HepG2 (cell line): ENCODE results near the gene AJUBA. TPM values are rescaled to one million over a fixed set of nuclear protein-coding genes. Genes with fewer than 3 reads are reported as not detected.

ENCODE experiments used
- ATAC-seq: fragments of 200-7000 bp; cut with Tn5 transposase; 3 replicates; pipeline ENCODE4 v1.9.1; 2020; ENCODE audit warnings: mild to moderate bottlenecking, moderate library complexity
- BruUV-seq: library from RNA; stranded (reverse); fragments of 400-500 nt; replicated peaks from 2 replicates; lab custom pipeline; 2021; lab: Mats Ljungman, UMichigan
- CTCF ChIA-PET: fragments of 300-600 bp; formaldehyde crosslinking; extraction: SDS; loops from one replicate; lab custom pipeline; 2021; ENCODE audit warnings: low total read pairs, inconsistent platforms, low intra/inter-chr PET ratio; lab: Yijun Ruan, JAX
- POLR2A ChIA-PET: fragments of 350-600 bp; sonication (Branson Sonifier 250); formaldehyde crosslinking; loops from one replicate; lab custom pipeline; 2020; ENCODE audit warnings: antibody characterized with exemption, inconsistent platforms; lab: Yijun Ruan, JAX
- DNase-seq: peaks from one replicate; pipeline ENCODE4 v3.0.0-alpha.2; 2015; ENCODE audit warnings: low spot score
- FAIRE-seq: peaks from 3 replicates; lab custom pipeline; 2011; peaks lifted over from hg19 to GRCh38; lab: Jason Lieb, UNC
- H2AFZ ChIP-seq: one replicate; pipeline ENCODE4 v1.6.1; 2011; ENCODE audit warnings: low read length, inconsistent platforms
- H3K27ac ChIP-seq: fragments of 300-600 bp; 3 replicates; pipeline ENCODE4 v1.8.0; 2011; ENCODE audit warnings: mixed run types, mild to moderate bottlenecking, mixed read lengths, low read length, inconsistent platforms; ENCODE audit not compliant: insufficient read depth; ENCODE audit errors: extremely low read length
- H3K27me3 ChIP-seq, 2 experiments: fragments of 200-600 bp in 1 of 2; 2 replicates in 1 of 2; 3 replicates in 1 of 2; pipeline versions ENCODE4 v1.6.0 to v1.8.0; 2011; ENCODE audit warnings: low read length in 2 of 2, mild to moderate bottlenecking in 2 of 2, moderate library complexity in 2 of 2, inconsistent platforms in 1 of 2; ENCODE audit not compliant: insufficient read depth in 2 of 2, control insufficient read depth in 1 of 2
- H3K36me3 ChIP-seq, 2 experiments: fragments of 200-600 bp in 1 of 2; replicated peaks in 1 of 2; 2 replicates in 1 of 2; 3 replicates in 1 of 2; pipeline versions ENCODE4 v1.5.1 to v1.8.0; 2011; ENCODE audit warnings: low read length in 2 of 2, inconsistent platforms in 1 of 2; ENCODE audit not compliant: insufficient read depth in 2 of 2, control insufficient read depth in 1 of 2
- H3K4me1 ChIP-seq: 2 replicates; pipeline ENCODE4 v1.5.1; 2012; ENCODE audit warnings: low read length, inconsistent platforms; ENCODE audit not compliant: insufficient read depth
- H3K4me2 ChIP-seq: 2 replicates; pipeline ENCODE4 v1.6.0; 2011; ENCODE audit warnings: low read depth, low read length, inconsistent platforms
- H3K4me3 ChIP-seq, 3 experiments: fragments of 200-600 bp in 1 of 3; sonication (generic), shearing (Covaris generic) in 1 of 3; replicated peaks in 1 of 3; 2 replicates each; pipeline ENCODE4 v1.5.1; 2011 to 2016; ENCODE audit warnings: low read length in 3 of 3, inconsistent platforms in 2 of 3, low read depth in 2 of 3, mild to moderate bottlenecking in 2 of 3, control low read depth in 1 of 3, mixed read lengths in 1 of 3; ENCODE audit not compliant: insufficient read depth in 1 of 3
- H3K79me2 ChIP-seq: one replicate; pipeline ENCODE4 v1.6.1; 2011; ENCODE audit warnings: low read length, inconsistent platforms; ENCODE audit not compliant: insufficient read depth
- H3K9ac ChIP-seq: 2 replicates; pipeline ENCODE4 v1.6.0; 2011; ENCODE audit warnings: mild to moderate bottlenecking, low read depth, low read length, inconsistent platforms; ENCODE audit not compliant: insufficient read depth
- H3K9me3 ChIP-seq: 2 replicates; pipeline ENCODE4 v1.5.1; 2012; ENCODE audit warnings: mild to moderate bottlenecking, low read length
- H4K20me1 ChIP-seq: 2 replicates; pipeline ENCODE4 v1.6.0; 2011; ENCODE audit warnings: inconsistent platforms, mild to moderate bottlenecking, low read length, moderate library complexity; ENCODE audit not compliant: insufficient read depth
- CSRNP1 ChIP-seq: sonication (generic); formaldehyde crosslinking; IDR thresholded peaks from 2 replicates; pipeline ENCODE4 v1.8.1; 2023; ENCODE audit warnings: mild to moderate bottlenecking, missing genetic modification reagents
- DZIP1 ChIP-seq: sonication (generic); formaldehyde crosslinking; IDR thresholded peaks from 2 replicates; pipeline ENCODE4 v1.5.0; 2020; ENCODE audit warnings: mild to moderate bottlenecking, missing genetic modification reagents
- FOXA1 ChIP-seq, 2 experiments: fragments of 450-650 bp in 1 of 2; sonication (generic) in 1 of 2; formaldehyde crosslinking in 1 of 2; IDR thresholded peaks; 2 replicates each; pipeline versions ENCODE4 v1.4.0 to v1.6.1; 2016 to 2020; ENCODE audit warnings: missing genetic modification reagents in 1 of 2
- ZBED4 ChIP-seq: sonication (generic); formaldehyde crosslinking; IDR thresholded peaks from 2 replicates; pipeline ENCODE4 v1.4.0; 2020; ENCODE audit warnings: missing genetic modification reagents, borderline replicate concordance
- ZBTB39 ChIP-seq: sonication (generic); formaldehyde crosslinking; IDR thresholded peaks from 2 replicates; pipeline ENCODE4 v1.5.0; 2020; ENCODE audit warnings: missing genetic modification reagents
- ZNF34 ChIP-seq: sonication (generic); formaldehyde crosslinking; IDR thresholded peaks from 2 replicates; pipeline ENCODE4 v1.4.0; 2020; ENCODE audit warnings: mild to moderate bottlenecking, missing genetic modification reagents, borderline replicate concordance
- ZNF577 ChIP-seq: sonication (generic); formaldehyde crosslinking; IDR thresholded peaks from 2 replicates; pipeline ENCODE4 v1.4.0; 2020; ENCODE audit warnings: mild to moderate bottlenecking, low read depth, missing genetic modification reagents, borderline replicate concordance
- WGBS: methylation state at CpG from one replicate; pipeline ENCODE4 v1.1.6; 2017; ENCODE audit warnings: low lambda C conversion rate; 5-methylcytosine and 5-hydroxymethylcytosine counted together
- in situ Hi-C: cut with HindIII; loops from 2 replicates; pipeline ENCODE4 v1.10.0; 2017; ENCODE audit warnings: low pct_unique_long_range_greater_than_20kb; ENCODE audit not compliant: extremely low pct_ligation_motif_present
- intact Hi-C: fragments of 100-400 bp; cut with micrococcal nuclease; formaldehyde crosslinking; loops from one replicate; pipeline ENCODE4 v1.10.0; 2022; ENCODE audit not compliant: unreplicated experiment
- polyA plus RNA-seq, 8 experiments: library from polyadenylated mRNA; depleted of rRNA in 3 of 8; stranded (reverse) in 7 of 8; unstranded in 1 of 8; fragments of >200 nt; fragmentation: Illumina TruSeq in 4 of 8; extraction: Trizol in 4 of 8; gene quantifications; 2 replicates each; pipeline versions ENCODE4 v1.2.1 to v1.2.3, GENCODE V29; 2011 to 2016; ENCODE audit warnings: low read depth in 4 of 8, missing spikeins in 1 of 8, mixed read lengths in 1 of 8; ENCODE audit not compliant: insufficient read depth in 1 of 8
- total RNA-seq, 5 experiments: library from RNA; depleted of rRNA; stranded (reverse); fragments of >200 nt; fragmentation: Illumina TruSeq; extraction: Trizol; gene quantifications; 2 replicates each; pipeline ENCODE4 v1.2.3, GENCODE V29; 2016; ENCODE audit warnings: low read depth in 1 of 5

AJUBA gene
- total and polyA plus RNA-seq, 2 of the 13 experiments (the other 11 are each of a cell fraction or from before 2014, with no cell fraction given): 157 to 241 TPM

- TF ChIP-seq DZIP1 (CRISPR knock-in tag): no peak
- TF ChIP-seq CSRNP1 (CRISPR knock-in tag): no peak
Observed at GRCh38 chr14:22984959-22985658, 2.8 kb upstream of the AJUBA start (continued).

- no peaks in the 10 kb centered on the region for H3K9me3 ChIP-seq
- H3K4me1 ChIP-seq: peaks cover 70% of the 10 kb centered on the region
- DNase-seq (no peak), FAIRE-seq (no peak), ATAC-seq (peak; percentile 1)
- H3K9ac ChIP-seq: peak overlapping the region; percentile 98
- H3K79me2 ChIP-seq: peaks cover 57% of the 10 kb centered on the region
- no peaks in the 10 kb centered on the region for H4K20me1 ChIP-seq
- ChIA-PET POLR2A (interaction anchor here (0.6 to 25.8 kb wide), 47 partner anchors 13 to 1289 kb away, joined by 3 to 1670 read pairs (median 6); partner anchors contain the start of genes ACIN1, C14orf119, CDH24 and DCAF11), CTCF (interaction anchor here (0.7 to 6.6 kb wide), 10 partner anchors 9 to 595 kb away, joined by 3 to 298 read pairs (median 9); partner anchors contain the start of gene CDH24)
- H3K4me3 ChIP-seq: peak overlapping the region; percentile 86 to 98 (median 89)
- H3K4me2 ChIP-seq: peak overlapping the region; percentile 99
- H2AFZ ChIP-seq: no peak overlapping the region
- in situ Hi-C loops (no loop called here), intact Hi-C loops (loop anchor here (2.0 to 10.0 kb wide), 3 partner anchors 53 to 323 kb away; partner anchors contain the start of genes BCL2L2, LRP10, PPP1R3E and PSMB5)
- BruUV-seq: no TSS peak
- no peaks in the 10 kb centered on the region; a peak in 1 of 5 replicates for H3K27me3 ChIP-seq
- H3K36me3 ChIP-seq: peaks cover 7 to 15% of the 10 kb centered on the region in 2 experiments
- under 1% methylated on average over 50 of the region's 51 CpGs for WGBS
- peak overlapping the region; percentile 91 for H3K27ac ChIP-seq
- TF ChIP-seq ZNF34 (CRISPR knock-in tag) (no peak), ZBED4 (CRISPR knock-in tag) (peak; percentile 67), ZBTB39 (CRISPR knock-in tag) (no peak), FOXA1 (IDR thresholded peaks at IDR 0.05) (no peak), FOXA1 (CRISPR knock-in tag; IDR thresholded peaks at IDR 0.05) (0 out of 2 replicates have a peak, but pooled peaks have one; percentile 25), ZNF577 (CRISPR knock-in tag) (no peak)
Observed at GRCh38 chr14:22981876-22982476, 375 bp downstream of the AJUBA start.
